HUDEP-2 (cell line): ENCODE results near the gene MRGPRF.

Experiments
- DNase-seq, 76 experiments: peaks; one replicate each; lab custom pipeline; 2025; ENCODE audit not compliant: unreplicated experiment in 76 of 76; lab: John Stamatoyannopoulos, UW

Gene MRGPRF

GRCh38 chr11:69030301-69030700 lies 17.3 kb upstream of the MRGPRF start:
- no peak for DNase-seq

GRCh38 chr11:69027704-69028372 lies 14.8 kb upstream of the MRGPRF start:
- no peak for DNase-seq

GRCh38 chr11:69024509-69024908 lies 11.5 kb upstream of the MRGPRF start:
- DNase-seq = no peak

GRCh38 chr11:69022260-69022659 lies 9.2 kb upstream of the MRGPRF start:
- DNase-seq = no peak

GRCh38 chr11:69018924-69019323 lies 5.9 kb upstream of the MRGPRF start:
- DNase-seq = no peak

- DNase-seq = no peak
Observed at GRCh38 chr11:69017951-69018350, 4.9 kb upstream of the MRGPRF start.

- no peak for DNase-seq
Observed at GRCh38 chr11:69014898-69015549, 2.0 kb upstream of the MRGPRF start.

- DNase-seq = no peak
Observed at GRCh38 chr11:69014084-69014851, 1.2 kb upstream of the MRGPRF start.

GRCh38 chr11:69012092-69013008 lies 696 bp downstream of the MRGPRF start:
- no peak for DNase-seq

GRCh38 chr11:69011624-69012091 lies 1.4 kb downstream of the MRGPRF start:
- DNase-seq = no peak

GRCh38 chr11:69010964-69011623 lies 2.0 kb downstream of the MRGPRF start:
- DNase-seq = peak in 54 of 76 experiments; percentile 8 to 70 (median 46)

- DNase-seq = no peak
Observed at GRCh38 chr11:69010361-69010891, 2.6 kb downstream of the MRGPRF start.

GRCh38 chr11:69009441-69010211 lies 3.4 kb downstream of the MRGPRF start:
- DNase-seq = no peak

- peak in 68 of 76 experiments; percentile 7 to 79 (median 57) for DNase-seq
Observed at GRCh38 chr11:69008737-69009440, 4.2 kb downstream of the MRGPRF start.

- DNase-seq = no peak
Observed at GRCh38 chr11:69007975-69008381, 5.1 kb downstream of the MRGPRF start.

GRCh38 chr11:69006816-69007215 lies 6.2 kb downstream of the MRGPRF start:
- no peak for DNase-seq

- DNase-seq = no peak
Observed at GRCh38 chr11:69005631-69006368, 7.2 kb downstream of the MRGPRF start.

GRCh38 chr11:69005183-69005630 lies 7.8 kb downstream of the MRGPRF start:
- no peak for DNase-seq
